ENCODE data around the gene PDSS2.

DNA sequence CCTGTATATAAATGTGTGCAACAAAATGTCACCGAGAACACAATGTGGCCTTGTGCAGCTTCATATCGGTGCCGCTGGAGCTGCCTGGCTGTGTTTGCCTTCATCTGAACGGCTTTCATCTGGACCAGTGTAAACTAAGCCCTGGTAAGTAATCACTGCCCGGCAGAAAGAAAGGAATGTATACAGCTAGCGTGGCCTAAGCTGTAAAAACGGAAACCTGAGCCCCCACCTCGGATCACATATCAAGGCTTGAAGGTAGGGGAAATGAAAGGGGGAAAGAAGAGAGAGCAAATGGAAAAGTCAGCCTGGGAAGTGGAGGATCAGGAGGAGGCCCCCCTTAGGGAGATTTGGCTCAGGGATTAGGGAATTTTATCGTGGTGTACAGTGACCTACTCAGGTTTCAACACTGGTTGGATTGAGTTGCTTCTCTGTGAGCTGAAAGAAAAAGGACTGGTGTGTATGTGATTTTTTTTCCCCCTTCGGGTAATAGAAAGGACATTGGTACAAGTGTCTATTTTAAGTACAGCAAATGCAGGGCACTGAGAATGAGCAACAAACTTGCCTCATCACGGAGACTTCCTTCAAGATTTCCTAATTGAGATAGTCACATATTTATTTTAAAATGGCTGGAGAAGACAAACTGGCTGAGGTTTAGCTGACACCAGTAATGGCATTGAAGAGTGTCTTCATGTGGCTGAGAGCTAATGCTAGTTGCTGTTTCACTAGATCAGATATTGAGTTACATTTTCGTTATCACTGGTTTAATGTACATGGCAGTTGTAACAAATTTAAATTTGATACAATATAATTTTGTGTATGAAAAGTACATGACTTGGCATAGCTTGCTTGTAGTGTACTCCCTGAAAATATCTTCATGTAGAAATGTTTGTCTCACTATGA is 34.0 kb upstream of the PDSS2 start:
- TF ChIP-seq, protein P1, sequence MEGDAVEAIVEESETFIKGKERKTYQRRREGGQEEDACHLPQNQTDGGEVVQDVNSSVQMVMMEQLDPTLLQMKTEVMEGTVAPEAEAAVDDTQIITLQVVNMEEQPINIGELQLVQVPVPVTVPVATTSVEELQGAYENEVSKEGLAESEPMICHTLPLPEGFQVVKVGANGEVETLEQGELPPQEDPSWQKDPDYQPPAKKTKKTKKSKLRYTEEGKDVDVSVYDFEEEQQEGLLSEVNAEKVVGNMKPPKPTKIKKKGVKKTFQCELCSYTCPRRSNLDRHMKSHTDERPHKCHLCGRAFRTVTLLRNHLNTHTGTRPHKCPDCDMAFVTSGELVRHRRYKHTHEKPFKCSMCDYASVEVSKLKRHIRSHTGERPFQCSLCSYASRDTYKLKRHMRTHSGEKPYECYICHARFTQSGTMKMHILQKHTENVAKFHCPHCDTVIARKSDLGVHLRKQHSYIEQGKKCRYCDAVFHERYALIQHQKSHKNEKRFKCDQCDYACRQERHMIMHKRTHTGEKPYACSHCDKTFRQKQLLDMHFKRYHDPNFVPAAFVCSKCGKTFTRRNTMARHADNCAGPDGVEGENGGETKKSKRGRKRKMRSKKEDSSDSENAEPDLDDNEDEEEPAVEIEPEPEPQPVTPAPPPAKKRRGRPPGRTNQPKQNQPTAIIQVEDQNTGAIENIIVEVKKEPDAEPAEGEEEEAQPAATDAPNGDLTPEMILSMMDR (IDR thresholded peaks at IDR 0.05): no peak
- TF ChIP-seq EZH2 (IDR thresholded peaks at IDR 0.05): no peak
